ENCODE results near the gene XPNPEP2.

The XPNPEP2 gene

DNA sequence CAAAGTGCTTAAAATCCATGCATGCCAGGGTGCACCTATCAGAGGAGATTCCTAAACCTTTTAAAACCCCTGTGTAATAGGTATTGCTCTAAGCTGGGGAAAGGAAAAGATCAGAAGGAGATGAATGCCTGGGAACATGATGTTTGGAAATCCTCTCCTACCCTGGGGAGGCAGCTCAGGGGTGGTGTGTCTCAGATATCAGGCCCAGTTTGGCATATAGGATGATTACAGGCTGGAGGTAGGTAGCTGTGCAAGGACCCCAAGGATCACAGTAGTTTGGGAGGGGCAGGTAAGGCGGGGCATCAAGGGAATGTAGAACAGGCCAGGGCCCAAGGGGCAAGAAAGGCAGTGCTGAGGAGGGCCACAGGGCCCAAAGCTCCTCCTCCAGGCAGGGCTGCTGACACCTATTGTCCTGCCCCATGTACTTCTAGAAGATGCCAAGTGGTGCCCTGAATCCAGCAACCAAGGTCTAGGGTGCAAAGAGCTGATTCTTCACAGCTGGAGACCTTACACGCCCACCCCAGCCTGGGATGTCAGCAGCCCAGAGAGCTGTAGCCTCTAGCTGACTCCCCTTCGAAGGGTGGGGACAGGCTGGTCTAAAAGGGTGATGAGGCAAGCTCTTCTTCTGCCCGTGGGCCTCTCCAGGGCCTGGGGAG, 58.6 kb downstream of the XPNPEP2 start:
- DNase-seq = no peak

DNA sequence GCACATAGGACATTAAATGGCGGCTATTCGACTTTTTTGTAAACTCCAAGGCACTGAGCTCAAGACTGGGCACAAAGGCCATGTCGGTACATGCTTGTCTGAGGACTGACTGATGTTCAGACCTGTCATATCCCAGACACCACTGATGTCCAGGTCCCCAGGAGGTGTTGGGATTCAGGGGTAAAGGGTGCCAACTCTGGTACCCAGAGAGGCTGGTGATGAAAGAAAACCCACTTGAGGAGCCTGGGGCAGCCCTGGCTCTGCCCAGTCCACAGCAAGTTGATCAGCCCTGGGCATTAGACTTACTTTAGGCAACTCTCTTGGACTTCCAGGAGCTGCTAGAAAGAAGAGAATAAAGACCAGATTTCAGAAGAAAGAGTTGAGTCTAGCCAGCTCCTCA, 59.7 kb downstream of the XPNPEP2 start:
- no peak for DNase-seq

DNA sequence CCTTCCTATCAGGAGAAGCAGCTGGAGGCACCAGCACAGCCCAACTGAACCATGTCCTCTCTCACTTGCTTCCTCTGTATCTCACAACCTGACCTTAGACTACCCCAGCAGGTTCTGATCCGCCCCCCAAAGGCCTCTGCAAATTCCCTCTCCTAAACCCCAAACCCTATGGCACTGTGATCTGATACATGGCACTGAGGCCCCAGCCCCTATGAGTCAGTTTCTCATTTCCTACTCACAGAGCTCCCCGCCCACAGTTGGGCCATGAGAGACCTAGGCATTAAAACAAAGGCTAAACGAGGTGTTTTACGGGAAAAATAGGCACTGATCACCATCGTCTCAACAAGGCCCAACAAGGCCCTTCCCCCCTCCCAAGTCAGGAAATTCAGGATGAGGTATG, 60.1 kb downstream of the XPNPEP2 start:
- DNase-seq = no peak

DNA sequence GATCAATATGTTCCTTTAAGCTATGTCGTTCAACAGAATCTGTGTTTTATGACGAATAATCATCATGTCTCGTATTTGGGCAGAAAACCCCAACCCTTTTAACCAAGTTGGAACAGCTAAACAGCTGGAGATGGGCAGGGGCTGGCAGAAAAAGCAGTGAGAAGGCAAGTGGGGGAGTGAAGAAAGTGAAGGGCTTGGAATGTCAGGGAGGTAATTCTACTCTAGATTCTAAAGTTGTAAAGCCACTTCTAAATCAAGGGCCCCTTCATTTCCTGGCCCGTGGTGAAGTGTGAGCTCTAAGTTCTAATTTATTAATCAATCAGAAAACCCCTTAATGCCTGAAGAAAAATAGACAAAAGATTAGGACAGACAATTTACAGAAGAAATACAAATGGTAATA, 61.4 kb downstream of the XPNPEP2 start:
- no peak for DNase-seq

DNA sequence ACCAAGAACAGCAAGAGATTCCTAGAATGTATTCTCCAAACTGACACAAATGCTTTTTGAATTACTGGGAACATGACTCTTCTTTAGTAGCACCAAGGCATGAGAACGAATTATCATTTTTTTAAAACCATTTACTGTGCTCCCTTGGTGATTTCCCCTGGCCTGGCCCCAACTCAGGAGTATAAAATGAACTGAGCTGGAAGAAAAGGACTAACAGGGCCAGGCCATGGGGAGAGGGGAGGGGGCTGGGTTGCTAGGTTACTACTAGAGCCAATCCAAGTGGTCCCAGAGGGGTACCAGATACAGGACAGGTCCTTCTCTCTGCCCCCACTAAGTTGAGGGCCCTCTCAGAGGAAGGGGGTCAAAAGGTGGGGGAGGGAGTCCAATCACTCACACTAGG, 64.1 kb downstream of the XPNPEP2 start:
- DNase-seq = no peak

DNA sequence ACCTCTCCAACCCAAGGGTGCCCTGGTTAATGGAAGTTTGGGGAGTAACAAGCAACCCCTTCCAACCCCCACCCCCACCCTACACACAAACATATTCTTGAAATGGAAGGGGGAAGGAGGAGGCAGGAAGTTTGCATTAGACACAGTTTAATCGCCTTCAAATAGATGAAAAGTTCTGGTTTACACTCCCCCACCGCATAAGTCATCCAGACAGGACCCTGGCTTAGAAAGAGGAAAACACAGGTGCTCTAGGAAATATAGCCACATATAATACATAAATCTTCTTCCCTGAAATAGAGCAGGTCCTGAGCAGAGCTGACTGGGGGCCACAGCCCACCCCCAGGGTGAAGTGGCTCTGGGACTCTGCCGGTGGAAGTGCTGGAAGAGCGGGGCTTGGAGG, 66.0 kb downstream of the XPNPEP2 start:
- no peak for DNase-seq

DNA sequence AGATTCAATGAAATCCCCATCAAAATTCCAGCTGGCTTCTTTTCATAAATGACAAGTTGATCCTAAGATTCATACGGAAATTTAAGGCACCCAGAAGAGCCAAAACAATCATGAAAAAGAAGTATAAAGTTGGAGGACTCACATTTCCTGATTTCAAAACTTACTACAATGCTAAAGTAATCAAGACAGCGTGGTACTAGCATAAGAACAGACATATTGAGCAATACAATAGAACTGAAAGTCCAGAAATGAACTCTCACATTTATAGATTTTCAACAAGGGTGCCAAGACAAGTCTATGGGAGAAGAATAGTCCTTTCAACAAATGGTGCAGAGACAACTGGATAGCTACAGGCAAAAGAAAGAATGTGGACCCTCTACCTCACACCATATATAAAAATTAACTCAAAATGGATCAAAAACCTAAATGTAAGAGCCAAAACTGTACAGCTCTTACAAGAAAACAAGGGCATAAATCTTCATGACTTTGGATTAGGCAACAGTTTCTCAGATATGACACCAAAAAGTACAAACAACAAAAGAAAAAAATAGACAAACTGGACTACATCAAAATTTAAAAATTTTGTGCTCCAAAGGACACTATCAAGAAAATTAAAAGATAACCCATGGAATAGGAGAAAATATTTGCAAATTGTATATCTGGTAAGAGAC, 69.5 kb downstream of the XPNPEP2 start:
- no peak for DNase-seq

DNA sequence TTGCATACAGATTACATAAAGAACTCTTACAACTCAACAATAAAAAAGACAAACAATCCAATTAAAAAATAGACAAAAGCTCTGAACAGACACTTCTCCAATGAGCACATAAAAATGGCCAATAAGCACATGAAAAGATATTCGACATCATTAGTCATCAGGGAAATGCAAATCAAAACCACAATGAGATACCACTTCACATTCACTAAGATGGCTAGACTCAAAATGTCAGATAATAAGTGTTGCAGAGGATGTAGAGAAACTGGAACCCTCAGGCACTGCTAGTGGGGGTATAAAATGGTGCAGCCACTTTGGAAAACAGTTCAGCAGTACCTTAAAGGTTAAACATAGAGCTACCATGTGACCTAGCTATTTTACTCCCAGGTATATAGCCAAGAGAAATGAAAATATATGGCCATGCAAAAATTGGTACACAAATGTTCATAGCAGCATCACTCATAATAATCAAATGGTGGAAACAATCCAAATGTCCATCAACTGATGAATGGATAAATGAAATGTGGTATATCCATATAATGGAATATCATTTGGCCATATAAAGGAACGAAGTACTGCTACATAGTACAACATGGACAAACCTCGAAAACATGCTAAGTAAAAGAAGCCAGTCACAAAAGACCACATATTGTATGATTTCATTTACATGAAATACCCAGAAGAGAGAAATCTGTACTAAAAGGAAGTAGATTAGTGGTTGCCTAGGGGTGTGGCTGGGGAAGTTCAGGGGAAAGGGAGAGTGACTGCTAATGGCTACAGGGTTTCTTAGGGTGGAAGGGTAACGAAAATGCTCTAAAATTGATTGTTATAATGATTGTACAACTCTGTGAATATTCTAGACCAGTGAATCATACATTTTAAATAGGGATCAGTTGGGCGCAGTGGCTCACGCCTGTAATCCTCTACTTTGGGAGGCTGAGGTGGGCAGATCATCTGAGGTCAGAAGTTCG, 70.3 kb downstream of the XPNPEP2 start:
- DNase-seq = no peak

DNA sequence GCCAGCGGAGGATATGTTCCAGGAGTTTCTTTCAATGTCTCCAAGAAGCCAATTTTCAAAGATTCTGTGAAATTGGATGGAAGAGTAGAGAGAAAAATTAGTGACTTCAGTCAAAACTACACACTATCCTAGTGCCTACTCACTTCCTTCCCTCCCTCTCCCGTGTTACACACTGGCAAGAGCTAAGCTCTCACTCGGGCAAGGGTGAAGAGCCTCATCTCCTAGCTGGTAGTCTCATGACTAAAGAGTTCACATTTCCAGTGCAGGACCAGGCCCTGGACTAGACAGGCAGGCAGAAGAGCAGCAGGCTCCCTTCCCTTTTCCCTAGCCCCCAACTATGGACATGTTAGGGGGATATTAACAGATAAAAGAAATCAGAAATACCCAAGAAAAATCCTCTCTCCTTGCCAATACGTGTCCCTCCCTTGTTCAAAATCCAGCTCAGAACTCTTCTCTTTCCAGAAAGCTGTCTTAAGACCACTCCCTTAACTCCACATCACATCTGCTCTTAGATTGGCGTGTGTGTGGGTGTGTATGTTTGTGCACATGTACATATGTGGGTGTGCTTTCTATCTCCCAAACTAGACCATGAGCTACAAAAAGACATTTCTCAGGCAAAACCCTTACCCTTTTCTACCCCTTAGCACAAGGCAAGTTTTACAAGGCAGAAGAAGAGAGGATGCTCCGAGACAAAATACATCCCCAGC, 75.0 kb downstream of the XPNPEP2 start:
- no peak for DNase-seq

DNA sequence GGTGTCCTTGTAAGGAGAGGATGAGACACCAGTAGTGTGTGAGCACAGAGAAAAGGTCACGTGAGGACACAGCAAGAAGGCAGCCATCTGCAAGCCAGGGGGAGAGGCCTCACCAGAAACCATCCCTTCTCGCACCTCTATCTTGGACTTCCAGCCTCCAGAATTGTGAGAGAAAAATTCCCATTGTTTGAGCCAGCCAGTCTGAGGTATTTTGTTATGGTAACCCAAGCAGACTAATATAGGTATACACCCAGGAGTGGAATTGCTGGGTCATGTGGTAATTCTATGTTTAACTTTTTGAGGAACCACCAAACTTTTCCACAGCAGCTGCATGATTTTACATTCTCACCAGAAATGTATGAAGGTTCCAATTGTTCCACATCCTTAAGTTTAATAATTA, 79.3 kb downstream of the XPNPEP2 start:
- no peak for DNase-seq
